ENCODE data around the gene SERINC2.

DNA sequence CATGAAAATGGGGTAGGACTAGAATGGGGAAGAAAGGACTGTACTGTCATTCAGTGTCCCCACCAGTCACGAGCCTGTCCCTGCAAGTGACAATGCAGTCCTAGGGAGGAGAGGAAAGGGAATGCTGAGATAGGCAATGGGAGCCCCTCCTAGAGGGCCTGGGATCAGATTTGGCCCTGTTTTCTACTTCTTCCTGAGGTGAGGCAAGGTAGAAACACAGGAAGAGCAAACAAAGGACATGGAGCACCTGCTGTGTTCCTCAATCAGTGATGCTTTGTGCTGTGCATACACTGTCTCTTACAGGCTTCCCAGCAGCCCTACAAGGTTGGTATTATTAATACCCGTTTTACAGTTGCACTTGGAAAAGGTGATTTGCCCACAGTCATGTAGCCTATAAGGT is 46.2 kb upstream of the SERINC2 start:
- TF ChIP-seq BRCA1 (IDR thresholded peaks at IDR 0.05; ENCODE audit: low read depth, low read length) (no peak), POLR2AphosphoS5 (IDR thresholded peaks at IDR 0.05; ENCODE audit: low read depth, low read length) (no peak), SP1 (IDR thresholded peaks at IDR 0.05; ENCODE audit: low read depth, low read length) (no peak)
- TF ChIP-seq, protein P1, sequence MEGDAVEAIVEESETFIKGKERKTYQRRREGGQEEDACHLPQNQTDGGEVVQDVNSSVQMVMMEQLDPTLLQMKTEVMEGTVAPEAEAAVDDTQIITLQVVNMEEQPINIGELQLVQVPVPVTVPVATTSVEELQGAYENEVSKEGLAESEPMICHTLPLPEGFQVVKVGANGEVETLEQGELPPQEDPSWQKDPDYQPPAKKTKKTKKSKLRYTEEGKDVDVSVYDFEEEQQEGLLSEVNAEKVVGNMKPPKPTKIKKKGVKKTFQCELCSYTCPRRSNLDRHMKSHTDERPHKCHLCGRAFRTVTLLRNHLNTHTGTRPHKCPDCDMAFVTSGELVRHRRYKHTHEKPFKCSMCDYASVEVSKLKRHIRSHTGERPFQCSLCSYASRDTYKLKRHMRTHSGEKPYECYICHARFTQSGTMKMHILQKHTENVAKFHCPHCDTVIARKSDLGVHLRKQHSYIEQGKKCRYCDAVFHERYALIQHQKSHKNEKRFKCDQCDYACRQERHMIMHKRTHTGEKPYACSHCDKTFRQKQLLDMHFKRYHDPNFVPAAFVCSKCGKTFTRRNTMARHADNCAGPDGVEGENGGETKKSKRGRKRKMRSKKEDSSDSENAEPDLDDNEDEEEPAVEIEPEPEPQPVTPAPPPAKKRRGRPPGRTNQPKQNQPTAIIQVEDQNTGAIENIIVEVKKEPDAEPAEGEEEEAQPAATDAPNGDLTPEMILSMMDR (IDR thresholded peaks at IDR 0.05; ENCODE audit: control extremely low read depth in 1 of 3, insufficient read depth in 1 of 3, low read depth in 1 of 3, low read length in 3 of 3), result no peak
